Panc1 (cell line): ENCODE data around the gene DAO. TPM values are rescaled to one million over a fixed set of nuclear protein-coding genes. Genes with fewer than 3 reads are reported as not detected.

ENCODE experiments used
- ATAC-seq: fragments of 200-7000 bp; cut with Tn5 transposase; 2 replicates; pipeline ENCODE4 v1.9.1; 2020; ENCODE audit warnings: mild to moderate bottlenecking, moderate library complexity
- BruUV-seq: library from RNA; stranded (reverse); fragments of 400-500 nt; replicated peaks from 2 replicates; lab custom pipeline; 2021; lab: Mats Ljungman, UMichigan
- CTCF ChIA-PET: fragments of 300-600 bp; sonication (Branson Sonifier 250); formaldehyde crosslinking; loops from one replicate; lab custom pipeline; 2022; ENCODE audit warnings: antibody characterized with exemption; lab: Charles Lee
- POLR2A ChIA-PET: fragments of 300-600 bp; sonication (Branson Sonifier 250); formaldehyde crosslinking; loops from one replicate; lab custom pipeline; 2022; ENCODE audit warnings: antibody characterized with exemption; lab: Charles Lee
- DNase-seq: peaks from one replicate; pipeline ENCODE4 v3.0.0-alpha.2; 2010; ENCODE audit warnings: low read depth, low spot score
- H3K27ac ChIP-seq: 2 replicates; pipeline ENCODE4 v1.5.1; 2011; ENCODE audit warnings: mild to moderate bottlenecking, low read length, inconsistent platforms
- H3K27me3 ChIP-seq: fragments of 200-500 bp; sonication (Bioruptor generic); 2 replicates; pipeline ENCODE4 v1.6.0; 2014; ENCODE audit warnings: low read length, inconsistent platforms; ENCODE audit not compliant: control insufficient read depth, insufficient read depth
- H3K36me3 ChIP-seq: fragments of 200-500 bp; sonication (Bioruptor generic); 2 replicates; pipeline ENCODE4 v1.5.1; 2014; ENCODE audit warnings: inconsistent platforms, mild to moderate bottlenecking, low read length, moderate library complexity; ENCODE audit not compliant: control insufficient read depth, insufficient read depth
- H3K4me1 ChIP-seq: 2 replicates; pipeline ENCODE4 v1.5.1; 2011; ENCODE audit warnings: inconsistent platforms, mild to moderate bottlenecking, low read length, moderate library complexity; ENCODE audit not compliant: control insufficient read depth, insufficient read depth
- H3K4me3 ChIP-seq, 2 experiments: 2 replicates each; pipeline ENCODE4 v1.5.1; 2011 to 2012; ENCODE audit warnings: low read depth in 2 of 2, low read length in 2 of 2, mild to moderate bottlenecking in 2 of 2, inconsistent platforms in 1 of 2, moderate library complexity in 1 of 2
- H3K9me3 ChIP-seq: fragments of 200-500 bp; sonication (Bioruptor generic); 2 replicates; pipeline ENCODE4 v1.5.1; 2014; ENCODE audit warnings: low read depth, mild to moderate bottlenecking, inconsistent platforms, low read length, moderate library complexity; ENCODE audit not compliant: control insufficient read depth, insufficient read depth
- POLR2AphosphoS5 ChIP-seq: IDR thresholded peaks from 2 replicates; pipeline ENCODE4 v1.6.1; 2012; ENCODE audit warnings: mild to moderate bottlenecking, low read depth, low read length, moderate library complexity
- SIN3A ChIP-seq: IDR thresholded peaks from 2 replicates; pipeline ENCODE4 v1.6.1; 2012; ENCODE audit warnings: low read depth, mild to moderate bottlenecking, low read length, moderate library complexity, borderline replicate concordance; ENCODE audit not compliant: insufficient read depth
- TCF7L2 ChIP-seq: IDR thresholded peaks from 2 replicates; pipeline ENCODE4 v1.6.1; 2011; ENCODE audit warnings: mild to moderate bottlenecking, low read depth, low read length, inconsistent platforms
- in situ Hi-C: cut with HindIII; loops from 2 replicates; pipeline ENCODE4 v1.10.0; 2016; ENCODE audit warnings: low sequenced_read_pairs, low pct_unique_long_range_greater_than_20kb
- intact Hi-C: fragments of 100-400 bp; cut with micrococcal nuclease; formaldehyde crosslinking; loops from one replicate; pipeline ENCODE4 v1.10.0; 2022; ENCODE audit not compliant: unreplicated experiment
- total RNA-seq: library from RNA; stranded (reverse); gene quantifications from one replicate; pipeline ENCODE4 v1.2.1, GENCODE V29; 2021; ENCODE audit not compliant: unreplicated experiment
- TF ChIP-seq, protein P1 (sequence below): fragments of 450-650 bp; IDR thresholded peaks from 2 replicates; pipeline ENCODE4 v1.5.1; 2017; ENCODE audit warnings: mild to moderate bottlenecking
- TF ChIP-seq, protein P2 (sequence below), 2 experiments: IDR thresholded peaks; 2 replicates each; pipeline ENCODE4 v1.6.1; 2011 to 2012; ENCODE audit warnings: low read depth in 2 of 2, control low read depth in 1 of 2, low read length in 1 of 2, mild to moderate bottlenecking in 1 of 2, moderate library complexity in 1 of 2; ENCODE audit not compliant: insufficient read depth in 1 of 2

Gene DAO
- total RNA-seq, 1 experiment from 2014 or later, result not detected

DNA sequence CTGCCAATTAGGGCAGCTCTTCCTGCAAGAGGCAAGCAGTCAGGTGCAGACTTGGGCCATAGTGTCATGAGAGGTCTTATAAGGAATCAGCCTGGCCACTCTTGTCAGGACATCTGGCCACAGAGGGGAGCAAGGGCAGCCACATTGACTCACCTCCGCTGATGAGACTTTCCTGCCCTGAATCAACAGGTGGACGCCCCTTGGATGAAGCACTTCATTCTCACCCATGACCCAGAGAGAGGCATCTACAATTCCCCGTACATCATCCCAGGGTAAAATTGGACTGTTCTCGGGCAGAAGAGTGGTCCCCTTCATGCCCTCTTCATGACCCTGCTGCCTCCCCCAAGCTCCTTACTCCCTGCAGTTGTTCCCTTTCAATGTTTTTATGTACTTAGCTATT is 16.9 kb downstream of the DAO start:
- intact Hi-C loops, result no loop called here
- POLR2A ChIA-PET, result no interaction called here
- no peaks in the 10 kb centered on the region for H3K4me1 ChIP-seq
- TF ChIP-seq POLR2AphosphoS5 (no peak), TCF7L2 (no peak), SIN3A (no peak)
- TF ChIP-seq, protein P1, sequence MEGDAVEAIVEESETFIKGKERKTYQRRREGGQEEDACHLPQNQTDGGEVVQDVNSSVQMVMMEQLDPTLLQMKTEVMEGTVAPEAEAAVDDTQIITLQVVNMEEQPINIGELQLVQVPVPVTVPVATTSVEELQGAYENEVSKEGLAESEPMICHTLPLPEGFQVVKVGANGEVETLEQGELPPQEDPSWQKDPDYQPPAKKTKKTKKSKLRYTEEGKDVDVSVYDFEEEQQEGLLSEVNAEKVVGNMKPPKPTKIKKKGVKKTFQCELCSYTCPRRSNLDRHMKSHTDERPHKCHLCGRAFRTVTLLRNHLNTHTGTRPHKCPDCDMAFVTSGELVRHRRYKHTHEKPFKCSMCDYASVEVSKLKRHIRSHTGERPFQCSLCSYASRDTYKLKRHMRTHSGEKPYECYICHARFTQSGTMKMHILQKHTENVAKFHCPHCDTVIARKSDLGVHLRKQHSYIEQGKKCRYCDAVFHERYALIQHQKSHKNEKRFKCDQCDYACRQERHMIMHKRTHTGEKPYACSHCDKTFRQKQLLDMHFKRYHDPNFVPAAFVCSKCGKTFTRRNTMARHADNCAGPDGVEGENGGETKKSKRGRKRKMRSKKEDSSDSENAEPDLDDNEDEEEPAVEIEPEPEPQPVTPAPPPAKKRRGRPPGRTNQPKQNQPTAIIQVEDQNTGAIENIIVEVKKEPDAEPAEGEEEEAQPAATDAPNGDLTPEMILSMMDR, result no peak
- TF ChIP-seq, protein P2, sequence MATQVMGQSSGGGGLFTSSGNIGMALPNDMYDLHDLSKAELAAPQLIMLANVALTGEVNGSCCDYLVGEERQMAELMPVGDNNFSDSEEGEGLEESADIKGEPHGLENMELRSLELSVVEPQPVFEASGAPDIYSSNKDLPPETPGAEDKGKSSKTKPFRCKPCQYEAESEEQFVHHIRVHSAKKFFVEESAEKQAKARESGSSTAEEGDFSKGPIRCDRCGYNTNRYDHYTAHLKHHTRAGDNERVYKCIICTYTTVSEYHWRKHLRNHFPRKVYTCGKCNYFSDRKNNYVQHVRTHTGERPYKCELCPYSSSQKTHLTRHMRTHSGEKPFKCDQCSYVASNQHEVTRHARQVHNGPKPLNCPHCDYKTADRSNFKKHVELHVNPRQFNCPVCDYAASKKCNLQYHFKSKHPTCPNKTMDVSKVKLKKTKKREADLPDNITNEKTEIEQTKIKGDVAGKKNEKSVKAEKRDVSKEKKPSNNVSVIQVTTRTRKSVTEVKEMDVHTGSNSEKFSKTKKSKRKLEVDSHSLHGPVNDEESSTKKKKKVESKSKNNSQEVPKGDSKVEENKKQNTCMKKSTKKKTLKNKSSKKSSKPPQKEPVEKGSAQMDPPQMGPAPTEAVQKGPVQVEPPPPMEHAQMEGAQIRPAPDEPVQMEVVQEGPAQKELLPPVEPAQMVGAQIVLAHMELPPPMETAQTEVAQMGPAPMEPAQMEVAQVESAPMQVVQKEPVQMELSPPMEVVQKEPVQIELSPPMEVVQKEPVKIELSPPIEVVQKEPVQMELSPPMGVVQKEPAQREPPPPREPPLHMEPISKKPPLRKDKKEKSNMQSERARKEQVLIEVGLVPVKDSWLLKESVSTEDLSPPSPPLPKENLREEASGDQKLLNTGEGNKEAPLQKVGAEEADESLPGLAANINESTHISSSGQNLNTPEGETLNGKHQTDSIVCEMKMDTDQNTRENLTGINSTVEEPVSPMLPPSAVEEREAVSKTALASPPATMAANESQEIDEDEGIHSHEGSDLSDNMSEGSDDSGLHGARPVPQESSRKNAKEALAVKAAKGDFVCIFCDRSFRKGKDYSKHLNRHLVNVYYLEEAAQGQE (IDR thresholded peaks at IDR 0.05; ENCODE audit: insufficient read depth in 1 of 2, low read depth in 2 of 2, low read length in 1 of 2), result no peak
- no TSS peak for BruUV-seq
- ATAC-seq, result no peak
- in situ Hi-C loops, result no loop called here
- DNase-seq, result no peak
- no peaks in the 10 kb centered on the region for H3K36me3 ChIP-seq
- peaks cover 8% of the 10 kb centered on the region for H3K27me3 ChIP-seq
- no peaks in the 10 kb centered on the region for H3K9me3 ChIP-seq
- H3K4me3 ChIP-seq, result no peak overlapping the region
- CTCF ChIA-PET, result interaction anchor here (1.1 kb wide), 1 partner anchor 13 kb away, joined by 4 read pairs; no protein-coding TSS in a partner anchor
- H3K27ac ChIP-seq, result no peak overlapping the region

DNA sequence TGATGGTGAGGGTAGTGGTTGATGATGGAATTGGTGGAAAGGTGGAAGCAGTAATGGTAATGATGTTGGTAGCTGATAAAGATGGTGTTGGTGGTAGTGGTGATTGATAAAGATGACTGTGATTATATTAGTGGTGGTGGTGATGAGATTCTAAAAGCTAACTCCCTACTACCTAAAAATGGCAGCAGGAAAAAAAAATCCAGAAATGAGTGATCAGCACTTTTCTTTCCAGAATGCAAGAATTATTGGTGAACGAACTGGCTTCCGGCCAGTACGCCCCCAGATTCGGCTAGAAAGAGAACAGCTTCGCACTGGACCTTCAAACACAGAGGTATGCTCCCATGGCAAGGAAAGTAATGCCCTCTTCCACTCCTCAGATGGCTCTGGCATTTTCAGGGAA is 19.3 kb downstream of the DAO start:
- BruUV-seq, result no TSS peak
- no peak for ATAC-seq
- H3K4me1 ChIP-seq, result no peaks in the 10 kb centered on the region
- peaks cover 8% of the 10 kb centered on the region for H3K27me3 ChIP-seq
- H3K9me3 ChIP-seq, result no peaks in the 10 kb centered on the region
- DNase-seq, result no peak
- H3K36me3 ChIP-seq, result no peaks in the 10 kb centered on the region
- ChIA-PET CTCF (no interaction called here), POLR2A (no interaction called here)
- TF ChIP-seq, protein P1, result no peak
- TF ChIP-seq TCF7L2 (no peak), POLR2AphosphoS5 (no peak), SIN3A (no peak)
- TF ChIP-seq, protein P2 (IDR thresholded peaks at IDR 0.05; ENCODE audit: insufficient read depth in 1 of 2, low read depth in 2 of 2, low read length in 1 of 2), result no peak
- H3K4me3 ChIP-seq, result no peak overlapping the region
- H3K27ac ChIP-seq, result no peak overlapping the region
- intact Hi-C loops (no loop called here), in situ Hi-C loops (no loop called here)
